Measurements from ENCODE around the gene SULT6B1.

DNA sequence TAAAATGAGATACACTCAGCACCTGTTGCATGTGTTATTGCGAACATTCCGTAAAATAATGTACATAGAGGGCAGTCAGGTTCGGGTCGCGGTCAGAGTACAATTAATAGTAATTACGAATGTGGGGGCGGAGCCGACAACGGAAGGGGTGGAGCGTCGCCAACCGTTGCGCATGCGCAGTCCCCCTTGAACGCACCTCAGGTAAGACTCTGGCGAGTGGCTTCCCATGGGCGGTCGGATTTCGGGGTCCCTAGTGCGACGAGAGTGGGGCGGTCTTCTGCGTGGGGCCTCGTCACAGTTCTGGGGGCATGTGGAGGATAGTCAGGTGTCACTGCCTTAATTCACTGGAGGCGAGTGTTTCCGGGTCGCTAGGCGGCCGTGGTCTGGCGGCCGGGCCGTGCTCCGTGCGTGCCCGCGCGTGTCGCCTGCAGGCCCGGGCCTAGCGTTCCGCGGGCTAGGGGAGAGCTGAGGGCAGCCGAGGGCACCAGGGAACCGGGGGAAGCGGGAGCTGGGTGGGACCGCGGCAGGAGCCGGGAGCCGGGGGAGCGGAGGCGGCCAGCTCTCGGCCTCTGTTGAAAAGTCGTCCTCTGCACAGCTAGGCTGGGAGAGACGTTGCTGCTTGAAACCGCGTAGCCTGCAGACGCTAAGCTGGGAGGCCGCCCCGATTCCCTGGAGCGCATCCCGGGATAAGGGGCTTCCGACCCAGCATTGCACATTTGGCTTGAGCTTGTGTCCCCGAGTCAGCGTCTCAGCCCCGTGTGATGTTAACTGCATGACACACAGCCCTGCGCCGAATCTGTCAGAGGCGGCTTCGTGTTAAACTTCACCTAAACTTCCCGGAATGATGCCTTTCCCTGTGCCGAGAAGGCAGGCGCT, 8.1 kb upstream of the SULT6B1 start, which contains the start of gene CEBPZOS:
- TF ChIP-seq, protein P1, sequence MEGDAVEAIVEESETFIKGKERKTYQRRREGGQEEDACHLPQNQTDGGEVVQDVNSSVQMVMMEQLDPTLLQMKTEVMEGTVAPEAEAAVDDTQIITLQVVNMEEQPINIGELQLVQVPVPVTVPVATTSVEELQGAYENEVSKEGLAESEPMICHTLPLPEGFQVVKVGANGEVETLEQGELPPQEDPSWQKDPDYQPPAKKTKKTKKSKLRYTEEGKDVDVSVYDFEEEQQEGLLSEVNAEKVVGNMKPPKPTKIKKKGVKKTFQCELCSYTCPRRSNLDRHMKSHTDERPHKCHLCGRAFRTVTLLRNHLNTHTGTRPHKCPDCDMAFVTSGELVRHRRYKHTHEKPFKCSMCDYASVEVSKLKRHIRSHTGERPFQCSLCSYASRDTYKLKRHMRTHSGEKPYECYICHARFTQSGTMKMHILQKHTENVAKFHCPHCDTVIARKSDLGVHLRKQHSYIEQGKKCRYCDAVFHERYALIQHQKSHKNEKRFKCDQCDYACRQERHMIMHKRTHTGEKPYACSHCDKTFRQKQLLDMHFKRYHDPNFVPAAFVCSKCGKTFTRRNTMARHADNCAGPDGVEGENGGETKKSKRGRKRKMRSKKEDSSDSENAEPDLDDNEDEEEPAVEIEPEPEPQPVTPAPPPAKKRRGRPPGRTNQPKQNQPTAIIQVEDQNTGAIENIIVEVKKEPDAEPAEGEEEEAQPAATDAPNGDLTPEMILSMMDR (IDR thresholded peaks at IDR 0.05): no peak
- no peak; the same call in 1 of the 2 replicates for TF ChIP-seq ZFX (IDR thresholded peaks at IDR 0.05; ENCODE audit: borderline replicate concordance)

Measured in 22Rv1 (cell line).